GM18907 (cell line): ENCODE data around the gene TK2.
A peak's percentile ranks its signal among the peaks of the same experiment; 100 is the strongest.

Experiments used
- ATAC-seq: cut with Tn5 transposase; IDR thresholded peaks from one replicate; pipeline ENCODE4 v1.9.1; 2021; ENCODE audit warnings: mild to moderate bottlenecking, moderate library complexity; ENCODE audit not compliant: unreplicated experiment

The TK2 gene

GRCh38 chr16:66486199-66486772 is 63.6 kb downstream of the TK2 start:
- ATAC-seq = no peak

GRCh38 chr16:66485376-66485775 is 64.5 kb downstream of the TK2 start:
- no peak for ATAC-seq

GRCh38 chr16:66484453-66485213 is 65.3 kb downstream of the TK2 start:
- no peak for ATAC-seq

- no peak for ATAC-seq
Observed at GRCh38 chr16:66483689-66484452, 66.1 kb downstream of the TK2 start.

GRCh38 chr16:66481943-66482390 is 68.0 kb downstream of the TK2 start:
- ATAC-seq = no peak

- ATAC-seq = no peak
Observed at GRCh38 chr16:66481081-66481942, 68.6 kb downstream of the TK2 start.

- ATAC-seq = no peak
Observed at GRCh38 chr16:66480265-66481080, 69.4 kb downstream of the TK2 start.

- no peak for ATAC-seq
Observed at GRCh38 chr16:66479661-66480264, 70.2 kb downstream of the TK2 start.

- ATAC-seq = peak; percentile 70
Observed at GRCh38 chr16:66478733-66479511, 71.0 kb downstream of the TK2 start.

GRCh38 chr16:66477028-66477515 is 72.8 kb downstream of the TK2 start:
- ATAC-seq = no peak

GRCh38 chr16:66476328-66477027 is 73.4 kb downstream of the TK2 start:
- no peak for ATAC-seq

GRCh38 chr16:66475232-66475631 is 74.7 kb downstream of the TK2 start:
- no peak for ATAC-seq

GRCh38 chr16:66474750-66475199 is 75.1 kb downstream of the TK2 start:
- ATAC-seq = peak; percentile 94

- no peak for ATAC-seq
Observed at GRCh38 chr16:66473654-66474519, 76.0 kb downstream of the TK2 start.

- no peak for ATAC-seq
Observed at GRCh38 chr16:66473051-66473571, 76.8 kb downstream of the TK2 start.

- ATAC-seq = no peak
Observed at GRCh38 chr16:66471716-66472393, 78.1 kb downstream of the TK2 start.
